NCI-H510A (cell line): ENCODE data around the gene ARID3B.
A peak's percentile ranks its signal among the peaks of the same experiment; 100 is the strongest.

ENCODE experiments used
- DNase-seq: peaks from one replicate; lab custom pipeline; 2025; lab: John Stamatoyannopoulos, UW

Gene ARID3B

DNA sequence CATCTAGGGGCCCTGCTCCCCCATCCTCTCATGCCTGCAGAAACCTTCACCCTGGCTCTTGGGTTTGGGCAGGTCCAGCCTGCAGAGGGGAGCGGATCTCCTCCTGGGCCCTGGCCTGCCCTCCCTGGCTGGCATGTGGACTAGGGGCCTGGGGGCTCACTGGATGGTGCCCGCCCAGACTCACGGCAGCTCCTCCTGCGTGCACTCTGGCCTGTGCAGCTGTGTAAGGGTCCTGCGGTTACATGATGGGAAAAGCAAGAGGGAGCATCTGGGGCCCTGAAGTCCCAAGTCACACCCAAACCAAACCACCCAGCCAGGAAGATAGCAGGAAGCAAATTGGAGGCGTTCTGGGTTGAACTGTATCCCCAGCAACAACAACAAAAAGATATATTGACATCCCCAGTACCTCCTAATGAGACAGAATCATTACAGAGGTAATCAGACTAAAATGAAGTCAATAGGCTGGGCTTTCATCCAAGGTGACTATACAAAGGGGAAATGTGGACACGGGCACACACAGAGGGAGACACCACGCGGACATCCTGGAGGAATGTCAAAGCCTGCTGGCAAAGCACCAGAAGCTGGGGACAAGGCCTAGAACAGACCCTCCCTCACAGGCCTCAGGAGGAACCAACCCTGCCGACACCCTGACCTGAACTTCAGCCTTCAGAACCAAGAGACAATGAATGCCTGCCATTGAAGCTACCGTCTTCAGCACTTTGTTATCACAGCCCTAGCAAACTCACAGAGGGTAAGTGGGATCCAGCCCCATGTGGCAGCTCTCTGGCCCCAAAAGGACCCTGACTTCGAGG, 64.2 kb downstream of the ARID3B start:
- DNase-seq, result no peak

DNA sequence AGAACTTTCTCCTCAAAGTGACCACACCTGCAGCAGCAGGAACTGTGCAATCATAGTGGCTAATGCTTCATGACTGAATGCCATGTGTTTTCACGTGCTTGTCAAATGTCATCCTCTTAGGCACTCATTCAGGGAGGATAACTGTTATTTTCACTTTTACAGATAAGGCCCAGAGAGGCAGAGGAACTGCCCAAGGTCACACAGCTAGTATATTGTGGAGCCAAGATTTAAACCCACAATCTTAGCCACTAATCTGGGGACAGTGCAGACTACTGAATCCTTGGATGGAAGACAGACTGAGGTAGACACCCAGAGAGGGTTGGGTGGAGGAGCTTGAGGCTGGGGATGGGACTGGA, 64.8 kb downstream of the ARID3B start:
- DNase-seq, result no peak

DNA sequence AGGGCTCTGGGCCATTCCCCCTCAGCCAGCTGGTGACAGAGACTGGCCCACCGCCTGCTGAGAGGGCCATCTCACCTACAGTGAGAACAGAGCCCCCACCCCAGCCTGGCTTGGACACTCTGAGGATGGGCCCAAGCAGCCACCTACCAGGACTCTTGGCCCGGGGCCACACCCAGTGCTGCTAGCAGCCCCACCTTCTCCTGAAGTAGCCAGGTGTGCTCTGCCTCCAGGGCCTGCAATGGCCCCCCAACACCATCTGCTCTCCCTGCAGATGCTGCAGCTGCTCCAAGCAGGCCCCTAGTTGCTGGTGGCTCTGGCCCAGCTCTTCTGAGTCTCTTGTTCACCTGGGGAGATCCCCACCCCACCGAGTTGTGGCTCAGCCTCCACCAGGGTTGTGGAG, 67.8 kb downstream of the ARID3B start:
- DNase-seq, result no peak

DNA sequence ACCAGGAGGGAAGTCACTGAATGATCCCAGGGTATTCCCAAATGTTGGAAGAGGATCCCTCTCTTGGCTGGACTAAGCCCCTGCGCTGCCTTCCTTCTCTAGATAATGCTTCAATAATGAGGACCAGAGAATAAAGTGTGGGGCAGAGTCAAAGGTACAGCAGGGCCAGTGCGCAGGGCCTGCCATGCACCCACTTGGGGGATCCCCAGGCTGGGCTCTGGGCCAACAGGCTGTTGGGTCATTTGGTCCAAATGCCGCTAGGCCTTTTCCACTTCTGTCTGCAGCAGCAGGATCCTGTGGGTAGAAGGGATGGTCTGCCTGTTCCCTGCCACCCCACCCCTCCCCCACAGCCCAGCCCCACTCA, 68.9 kb downstream of the ARID3B start:
- DNase-seq, result no peak

DNA sequence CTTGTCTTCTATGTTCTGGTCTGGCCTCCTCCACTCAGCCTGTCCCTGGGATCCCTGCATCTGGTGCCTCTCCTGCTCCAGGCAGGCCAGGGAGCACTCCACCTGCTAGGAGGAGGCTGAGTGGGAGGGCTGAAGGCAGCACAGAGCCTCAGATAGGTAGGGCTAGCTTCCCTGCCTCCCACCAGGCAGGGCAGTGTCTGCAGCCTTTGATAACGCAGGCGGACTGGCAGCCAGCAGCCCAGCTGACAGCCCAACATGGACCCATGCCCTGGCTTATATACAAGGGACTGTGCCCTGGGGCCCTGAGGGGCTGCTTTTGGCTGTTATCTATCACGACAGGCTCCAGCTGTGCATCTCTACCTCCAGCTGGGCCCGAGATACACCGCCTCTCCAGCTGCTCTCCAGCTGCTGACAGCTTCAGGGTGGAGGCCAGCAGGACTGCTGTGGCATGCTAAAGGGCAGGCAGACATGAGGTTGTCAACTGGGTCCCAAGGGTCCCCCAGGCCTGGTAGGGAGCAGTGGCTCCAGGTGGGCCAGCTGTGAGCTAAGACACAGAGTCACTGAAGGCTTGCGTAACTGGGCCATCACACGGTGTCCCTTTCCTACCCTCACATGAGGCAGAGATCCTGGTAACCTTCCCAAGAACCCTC, 69.4 kb downstream of the ARID3B start:
- DNase-seq, result no peak

DNA sequence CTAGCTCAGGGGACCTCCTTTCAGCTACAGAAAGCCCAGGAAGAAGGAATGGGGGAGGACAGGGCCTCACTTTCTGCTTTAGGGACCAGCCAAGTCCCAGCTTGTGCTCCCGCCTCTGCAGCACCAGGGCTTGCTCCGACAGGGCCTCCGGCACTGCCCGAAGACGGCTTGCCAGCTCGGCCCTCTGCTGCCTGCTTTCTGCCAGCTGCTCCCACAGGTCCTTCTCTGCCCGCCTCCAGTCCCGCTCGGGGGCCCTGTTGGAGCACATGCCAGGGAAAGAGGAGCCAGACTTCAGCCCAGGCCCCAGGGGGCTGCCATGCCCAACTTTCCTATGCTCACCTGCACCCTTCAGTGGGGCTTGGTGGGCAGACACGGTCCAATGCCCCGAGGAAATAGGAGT, 70.3 kb downstream of the ARID3B start:
- DNase-seq, result no peak

DNA sequence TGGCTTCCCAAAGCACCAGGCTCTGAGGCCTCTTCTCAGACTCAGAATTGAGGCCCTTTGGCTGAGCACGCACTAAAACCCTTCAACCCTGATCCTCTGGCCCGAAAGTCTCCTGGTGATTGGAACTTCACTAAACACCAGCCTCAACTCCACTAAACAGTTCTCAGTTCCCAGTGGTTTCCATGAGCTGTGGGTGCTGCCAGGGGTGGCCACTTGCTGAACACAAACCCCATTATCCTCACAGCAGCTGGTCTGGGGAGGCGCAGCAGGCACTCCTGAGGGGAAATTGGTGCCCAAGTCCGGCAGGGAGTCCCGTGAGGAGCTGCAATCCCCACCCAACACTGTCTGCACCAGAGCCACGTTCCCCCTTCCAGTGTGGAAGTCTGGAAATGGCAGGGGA, 70.8 kb downstream of the ARID3B start:
- DNase-seq, result no peak

DNA sequence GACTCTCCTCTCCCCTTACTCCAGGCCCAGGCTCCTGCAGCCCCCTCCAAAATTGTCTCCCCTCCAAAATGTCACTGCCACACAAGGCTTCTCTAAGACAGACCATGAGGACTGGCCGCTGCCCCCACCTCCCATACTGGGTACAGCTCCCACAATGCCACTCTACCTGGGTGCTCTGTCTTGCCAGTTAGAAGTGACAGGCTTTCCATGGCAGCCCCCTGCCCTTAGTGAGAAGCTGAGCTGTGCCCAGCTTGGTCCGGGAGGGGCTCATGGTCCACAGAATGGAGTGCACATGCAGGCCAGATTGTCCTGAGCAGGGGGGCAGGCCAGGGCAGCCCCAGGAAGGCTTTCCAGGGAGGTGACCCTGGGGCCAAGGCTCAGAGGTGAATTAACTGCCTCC, 71.7 kb downstream of the ARID3B start:
- DNase-seq, result no peak

DNA sequence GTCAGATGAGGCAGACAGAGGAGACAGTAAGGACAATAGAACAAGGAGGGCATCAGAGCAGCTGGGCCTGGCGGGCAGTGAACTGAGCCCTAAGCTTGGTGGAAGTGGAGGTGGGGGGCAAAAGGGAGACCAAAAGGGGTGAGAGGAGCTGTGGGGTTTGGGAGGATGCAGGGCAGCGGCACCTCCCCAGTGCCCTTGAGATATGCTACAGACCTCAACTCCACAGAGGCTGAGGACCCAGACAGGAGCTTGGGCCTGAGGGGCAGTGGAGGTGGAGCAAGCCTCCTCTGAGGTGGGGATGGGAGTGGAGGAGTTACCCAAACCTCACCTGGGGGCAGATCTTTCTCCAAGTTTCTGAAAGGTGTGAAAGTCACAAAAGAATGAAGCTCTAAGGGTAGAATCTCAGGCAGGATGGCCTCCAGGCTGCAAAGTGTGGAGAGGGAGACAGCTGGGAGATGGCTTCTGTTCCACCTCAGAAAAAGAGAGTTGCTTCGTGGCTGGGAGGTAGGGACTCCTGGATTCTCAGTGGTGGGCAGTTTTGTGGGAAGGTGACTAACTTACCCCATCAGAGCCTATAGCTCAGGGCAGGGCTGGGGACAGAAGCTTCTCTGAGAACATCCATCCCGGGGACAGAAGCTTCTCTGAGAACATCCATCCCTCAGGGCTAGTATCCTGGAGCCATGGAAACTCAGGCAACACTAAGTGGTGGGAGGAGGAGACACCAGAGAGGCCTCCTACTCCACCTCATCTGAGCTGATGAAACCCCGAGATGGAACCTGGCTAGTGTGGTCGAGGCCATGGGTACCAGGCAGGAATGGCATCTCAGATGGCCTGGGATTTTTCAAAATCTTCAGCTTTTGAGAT, 72.3 kb downstream of the ARID3B start:
- no peak for DNase-seq

DNA sequence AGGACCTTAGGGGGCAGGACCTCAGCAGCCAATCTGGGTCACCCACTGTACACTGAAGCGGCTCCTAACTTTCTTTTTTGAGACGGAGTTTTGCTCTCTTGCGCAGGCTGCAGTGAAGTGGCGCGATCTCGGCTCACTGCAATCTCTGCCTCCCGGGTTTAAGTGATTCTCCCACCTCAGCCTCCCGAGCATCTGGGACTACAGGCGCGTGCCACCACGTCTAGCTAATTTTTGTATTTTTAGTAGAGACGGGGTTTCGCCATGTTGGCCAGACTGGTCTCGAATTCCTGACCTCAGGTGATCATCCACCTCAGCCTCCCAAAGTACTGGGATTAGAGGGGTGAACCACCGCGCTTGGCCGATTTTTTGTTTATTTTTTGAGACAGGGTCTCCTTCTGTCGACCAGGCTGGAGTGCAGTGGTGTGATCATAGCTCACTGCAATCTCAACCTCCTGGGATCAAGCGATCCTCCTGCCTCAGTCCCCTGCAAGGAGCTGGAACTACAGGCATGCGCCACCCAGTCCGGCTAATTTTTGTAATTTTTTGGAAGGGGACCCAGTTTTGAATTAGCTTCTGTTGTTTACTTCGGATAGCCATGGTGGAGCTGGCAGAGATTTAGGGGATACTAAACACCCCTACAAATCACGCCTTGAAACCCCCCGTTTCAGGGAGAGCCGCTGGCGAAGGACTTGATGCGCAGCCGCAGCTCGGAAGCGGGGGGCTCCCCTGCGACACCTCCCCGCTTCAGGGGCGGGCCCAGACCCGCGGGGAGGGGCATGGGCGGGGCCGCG, 73.1 kb downstream of the ARID3B start:
- peak; percentile 26 for DNase-seq

DNA sequence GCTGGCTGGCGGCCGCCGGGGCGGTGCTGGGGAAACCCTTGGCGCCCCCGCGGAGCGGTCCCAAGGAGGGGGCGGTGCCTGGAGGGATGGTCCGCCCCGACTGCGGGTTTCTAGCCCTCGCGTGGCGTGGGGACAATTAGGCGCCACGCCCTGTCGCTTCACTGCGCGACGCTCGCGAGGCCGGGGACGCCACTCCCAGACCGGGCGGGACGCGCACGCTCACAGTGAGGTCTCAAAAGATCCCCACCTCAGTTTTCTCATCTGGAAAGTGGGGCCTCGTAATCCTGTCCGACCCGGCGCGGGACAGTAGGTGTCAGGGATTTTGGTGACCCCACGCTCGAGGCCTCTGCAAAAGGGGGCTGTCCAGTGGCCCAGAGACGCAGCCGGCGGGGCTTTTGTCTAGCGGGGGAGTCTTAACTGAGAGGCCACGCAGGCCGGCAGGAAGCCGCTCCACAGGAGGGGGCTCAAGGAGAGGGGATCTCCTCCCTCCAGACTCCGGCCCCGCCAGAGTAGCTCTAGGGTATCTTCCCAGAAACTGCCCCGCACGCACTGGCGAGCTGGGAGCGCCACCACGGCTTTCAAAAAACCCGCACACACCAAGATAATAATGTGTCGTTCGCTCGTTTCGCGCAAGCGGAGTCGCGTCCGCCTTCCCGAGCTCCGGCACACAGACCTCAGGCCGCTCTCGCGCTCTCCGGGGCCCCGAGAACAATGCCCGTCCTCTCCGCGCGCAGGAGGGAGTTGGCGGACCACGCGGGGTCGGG, 73.9 kb downstream of the ARID3B start:
- no peak for DNase-seq

DNA sequence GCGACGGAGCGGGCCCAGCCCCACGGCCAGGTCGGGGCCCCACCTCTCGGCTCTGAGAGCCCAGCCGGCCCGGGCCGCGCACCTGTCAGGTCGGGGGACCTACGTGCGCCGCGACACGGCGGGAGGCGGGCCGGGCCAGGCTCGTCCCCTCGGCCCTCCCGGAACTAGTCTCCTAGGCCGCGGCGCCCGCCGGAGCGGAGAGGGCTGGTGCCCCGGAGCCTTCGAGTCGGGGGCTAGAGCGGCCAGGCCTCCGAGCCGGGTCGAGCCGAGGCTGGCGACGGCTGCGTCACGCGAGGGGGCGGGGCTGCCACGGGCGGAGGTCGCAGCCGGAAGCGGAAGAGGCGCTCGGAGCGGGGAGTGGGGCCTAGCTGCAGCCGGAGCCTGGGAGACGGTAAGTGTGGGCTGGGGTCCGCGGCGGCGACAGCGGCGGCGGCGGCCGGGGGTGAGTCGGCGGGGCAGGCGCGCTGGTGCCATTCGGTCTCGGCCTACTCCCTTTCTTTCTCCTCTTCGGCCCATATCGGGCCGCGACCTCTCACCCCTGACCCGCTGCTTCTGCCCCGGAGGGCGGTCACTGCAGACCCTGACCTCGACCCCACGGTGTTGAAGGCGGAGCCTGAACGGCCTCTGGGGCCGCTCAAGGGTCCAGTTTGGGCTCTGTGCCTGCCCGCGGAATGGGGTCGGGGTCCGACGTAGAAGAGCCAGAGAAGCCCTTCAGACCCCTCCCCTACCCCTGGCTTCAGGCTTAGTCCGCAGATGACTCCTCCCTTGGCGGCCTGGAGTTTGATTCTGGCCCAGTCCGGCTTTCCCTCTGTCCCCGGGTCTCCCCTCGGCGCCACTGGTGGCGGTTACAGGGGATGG, 74.7 kb downstream of the ARID3B start, which contains the start of gene CLK3:
CLK3 (plus strand) TSS at position 329 of the 858 bp plus-strand sequence. CDS start 3,361 bp downstream, outside the sequence.
- peak; percentile 92 for DNase-seq

DNA sequence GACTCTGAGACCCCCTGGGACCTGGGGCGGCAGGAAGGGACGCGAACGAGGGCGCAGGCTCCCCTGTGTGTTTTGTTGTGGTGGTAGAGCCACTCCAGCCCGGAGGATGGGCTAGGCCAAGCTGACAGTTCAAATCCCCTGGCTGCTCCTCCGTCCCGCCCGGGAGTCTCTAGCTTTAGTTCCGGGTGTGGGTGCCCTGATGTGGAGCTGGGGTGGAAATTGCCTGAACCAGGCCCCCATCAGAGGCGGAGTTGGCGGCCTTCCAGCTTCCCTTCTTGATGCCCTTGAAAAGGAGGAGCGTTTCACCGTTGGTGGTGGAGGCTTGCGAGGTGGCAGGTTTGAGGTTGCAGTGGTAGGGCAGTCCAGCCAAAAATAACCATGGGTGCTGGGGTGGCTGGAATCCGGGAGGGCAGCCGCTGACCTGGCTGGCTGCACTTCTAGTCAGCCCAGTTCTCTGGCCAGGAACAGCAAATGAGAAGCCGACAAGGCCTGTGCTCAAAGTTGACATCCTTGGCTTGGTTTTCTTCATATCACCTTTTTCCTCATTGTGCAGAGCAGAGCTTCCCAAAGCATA, 75.4 kb downstream of the ARID3B start:
- DNase-seq, result no peak

DNA sequence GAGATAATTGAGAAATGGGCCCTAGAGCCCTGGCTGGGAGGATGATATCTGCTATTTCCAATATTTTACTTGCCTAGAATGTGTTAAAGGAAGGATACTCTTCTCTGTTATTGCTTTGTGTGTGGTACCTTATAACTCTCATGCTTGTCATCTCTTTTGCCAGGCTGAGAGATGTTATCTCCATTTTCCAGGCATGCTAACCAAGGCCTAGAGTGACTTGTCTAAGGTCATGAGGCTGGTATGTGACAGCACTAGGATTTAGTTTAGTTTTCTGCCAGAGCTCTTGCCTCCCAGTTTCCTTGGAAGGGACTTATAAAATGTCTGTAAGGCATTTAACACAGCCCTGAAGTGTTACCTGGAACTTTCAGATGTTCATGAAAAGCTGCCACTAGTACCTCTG, 76.0 kb downstream of the ARID3B start:
- no peak for DNase-seq

DNA sequence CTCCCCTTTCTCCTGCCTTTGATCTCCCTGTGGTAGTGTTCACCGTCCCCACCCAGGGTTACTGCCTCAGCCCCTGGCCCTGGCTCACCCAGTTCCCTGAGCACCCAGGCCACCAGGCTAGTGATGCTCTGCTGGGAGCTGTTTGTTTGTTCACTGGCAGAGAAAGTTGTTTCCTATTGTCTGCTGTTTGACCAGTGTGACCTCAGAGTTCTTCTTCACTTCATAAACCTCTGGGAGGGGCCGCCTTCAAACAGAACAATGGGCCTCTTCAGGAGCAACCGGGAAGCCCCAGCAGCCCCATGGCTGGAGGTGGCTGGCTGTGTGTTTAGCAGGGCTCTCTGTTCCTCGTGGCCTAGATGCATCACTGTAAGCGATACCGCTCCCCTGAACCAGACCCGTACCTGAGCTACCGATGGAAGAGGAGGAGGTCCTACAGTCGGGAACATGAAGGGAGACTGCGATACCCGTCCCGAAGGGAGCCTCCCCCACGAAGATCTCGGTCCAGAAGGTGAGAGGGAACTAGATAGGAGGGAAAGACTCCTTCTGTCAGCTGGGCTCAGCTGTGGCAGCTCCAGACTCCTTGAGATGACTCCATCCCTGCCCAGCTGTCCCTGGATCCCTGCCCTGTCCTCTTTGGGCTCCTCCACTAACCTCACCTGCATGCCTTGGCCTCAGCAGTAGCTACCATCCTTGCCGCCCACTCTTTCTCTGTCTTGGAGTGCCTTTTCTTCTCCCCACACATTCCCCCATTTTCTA, 78.0 kb downstream of the ARID3B start:
- no peak for DNase-seq

DNA sequence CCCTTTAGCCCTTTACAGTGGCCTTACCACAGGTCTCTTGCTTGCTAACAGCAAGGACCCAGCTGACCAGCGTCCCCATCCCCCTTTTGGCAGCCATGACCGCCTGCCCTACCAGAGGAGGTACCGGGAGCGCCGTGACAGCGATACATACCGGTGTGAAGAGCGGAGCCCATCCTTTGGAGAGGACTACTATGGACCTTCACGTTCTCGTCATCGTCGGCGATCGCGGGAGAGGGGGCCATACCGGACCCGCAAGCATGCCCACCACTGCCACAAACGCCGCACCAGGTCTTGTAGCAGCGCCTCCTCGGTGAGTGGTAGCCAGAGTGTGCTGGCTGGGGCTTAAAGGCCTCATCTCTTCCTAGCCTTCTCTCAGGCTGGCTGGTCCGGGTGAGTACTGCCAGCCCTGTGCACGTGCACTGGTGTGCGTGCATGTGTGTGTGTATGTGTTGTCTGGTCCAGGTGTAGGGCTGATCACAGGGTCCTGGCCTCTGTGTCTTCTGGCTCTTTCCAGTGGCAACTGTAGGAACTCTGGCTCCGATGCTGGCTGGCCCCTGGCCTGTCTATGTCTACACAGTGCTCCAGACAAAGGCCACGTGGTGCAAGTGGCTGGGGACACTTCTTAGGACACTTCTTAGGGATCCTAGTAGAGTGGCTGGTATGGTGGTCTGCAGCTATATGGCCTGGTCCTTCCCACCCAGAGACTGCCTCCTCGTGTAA, 79.1 kb downstream of the ARID3B start:
- no peak for DNase-seq

DNA sequence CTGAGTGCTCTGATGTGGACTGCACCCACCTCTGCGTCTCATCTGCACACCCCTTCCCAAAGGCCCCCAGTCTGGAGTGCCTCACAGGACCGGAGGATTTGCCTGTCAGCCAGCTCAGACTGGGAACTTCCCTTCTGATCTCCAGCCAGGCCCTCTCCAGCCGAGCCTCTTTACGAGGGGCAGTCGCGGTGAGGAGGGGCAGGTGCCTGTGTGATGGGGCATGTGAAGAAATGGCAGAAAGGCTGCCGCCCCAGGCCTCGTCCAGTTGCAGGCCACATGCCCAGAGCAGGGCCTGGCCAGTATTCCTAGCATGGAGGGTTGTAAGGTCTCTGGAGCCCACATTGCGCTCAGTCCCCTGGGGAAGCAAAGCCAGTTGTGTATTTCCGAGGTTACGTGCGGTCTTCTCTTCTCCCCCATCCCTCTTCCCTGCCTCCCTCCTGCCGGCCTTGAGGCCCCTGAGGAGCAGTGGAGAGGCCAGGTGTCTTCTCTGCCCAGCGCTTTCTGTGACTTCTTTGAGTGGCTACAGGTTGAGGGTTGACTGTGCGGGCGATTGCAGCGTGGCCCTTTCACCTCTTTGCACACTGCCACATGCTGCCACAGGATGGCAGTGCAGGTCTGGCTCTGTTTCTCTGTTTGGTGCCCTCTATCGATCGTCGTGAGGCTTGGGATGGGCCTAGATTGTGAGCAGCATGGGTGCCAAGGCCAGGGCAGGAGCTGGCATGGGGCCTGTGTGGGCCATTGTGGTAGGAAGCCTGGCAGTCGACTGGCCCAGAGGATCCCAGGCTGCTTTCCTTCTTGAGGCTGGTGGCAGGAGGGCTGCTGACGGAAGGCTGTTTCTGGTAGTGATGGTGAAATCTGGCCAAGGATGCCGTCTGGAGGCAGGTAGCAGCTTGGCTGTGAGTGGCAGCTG, 79.9 kb downstream of the ARID3B start:
- DNase-seq, result peak; percentile 27
